Chondrocyte (in vitro differentiated cells): Measurements from ENCODE around the gene PIP4K2C. TPM values are rescaled to one million over a fixed set of nuclear protein-coding genes. Genes with fewer than 3 reads are reported as not detected.
"Not testable (repeated sequence)": the region's sequence is repeated elsewhere in the genome, so short reads cannot be mapped to it uniquely, and the experiment has no call there.

Source experiments
- DNase-seq: peaks from one replicate; pipeline ENCODE4 v3.0.0; 2021; ENCODE audit warnings: mixed read lengths, low spot score
- H3K27ac Mint-ChIP-seq: one replicate; pipeline ENCODE4 v1.8.0; 2021; ENCODE audit warnings: mild to moderate bottlenecking, moderate library complexity, mixed read lengths; ENCODE audit not compliant: unreplicated experiment
- H3K27me3 Mint-ChIP-seq: 2 replicates; pipeline ENCODE4 v1.8.0; 2021; ENCODE audit warnings: low read depth, mixed read lengths
- H3K36me3 Mint-ChIP-seq: 2 replicates; pipeline ENCODE4 v1.8.0; 2021; ENCODE audit warnings: low read depth, mixed read lengths
- H3K4me1 Mint-ChIP-seq: 2 replicates; pipeline ENCODE4 v1.8.0; 2021; ENCODE audit warnings: low read depth, mild to moderate bottlenecking, mixed read lengths
- H3K4me3 Mint-ChIP-seq: one replicate; pipeline ENCODE4 v1.8.0; 2021; ENCODE audit warnings: mild to moderate bottlenecking, moderate library complexity, mixed read lengths; ENCODE audit not compliant: unreplicated experiment
- H3K9me3 Mint-ChIP-seq: 2 replicates; pipeline ENCODE4 v1.8.0; 2021; ENCODE audit warnings: low read depth, mixed read lengths
- CTCF ChIP-seq: fragments of 200-600 bp; sonication (generic); IDR thresholded peaks from 2 replicates; pipeline ENCODE4 v1.5.0; 2021; ENCODE audit warnings: antibody characterized with exemption, mild to moderate bottlenecking, moderate library complexity
- total RNA-seq: library from RNA; stranded (reverse); gene quantifications from 3 replicates; pipeline ENCODE4 v1.2.1, GENCODE V29; 2021

The PIP4K2C gene
- total RNA-seq, 1 donor from 2014 or later = 33.1 TPM

GRCh38 chr12:57641699-57642442 is 50.9 kb downstream of the PIP4K2C start:
- Mint-ChIP-seq H3K27ac (no peak overlapping the region), H3K27me3 (peaks cover 29% of the 10 kb centered on the region), H3K9me3 (peaks cover 3% of the 10 kb centered on the region), H3K4me1 (no peaks in the 10 kb centered on the region), H3K4me3 (no peak overlapping the region), H3K36me3 (no peaks in the 10 kb centered on the region)
- no peak for TF ChIP-seq CTCF
- DNase-seq = no peak

- not testable (repeated sequence) for H3K4me1 Mint-ChIP-seq, H3K27ac Mint-ChIP-seq, H3K36me3 Mint-ChIP-seq, H3K4me3 Mint-ChIP-seq, H3K9me3 Mint-ChIP-seq, DNase-seq, H3K27me3 Mint-ChIP-seq
Measured at GRCh38 chr12:57645990-57646658, 55.1 kb downstream of the PIP4K2C start.

GRCh38 chr12:57646659-57647049 is 55.7 kb downstream of the PIP4K2C start:
- H3K27ac Mint-ChIP-seq, H3K36me3 Mint-ChIP-seq, DNase-seq, H3K4me3 Mint-ChIP-seq, H3K4me1 Mint-ChIP-seq, H3K9me3 Mint-ChIP-seq, H3K27me3 Mint-ChIP-seq: not testable (repeated sequence)

Other genes with a start within 250 kb of the PIP4K2C start
- gene R3HDM2, start 160.1 kb upstream of the PIP4K2C start, total RNA-seq = 43.4 to 61.8 TPM (median 46.5 TPM) in 3 replicates
- not detected in 3 replicates for gene INHBC, start 156.4 kb upstream of the PIP4K2C start, total RNA-seq
- gene INHBE, start 135.9 kb upstream of the PIP4K2C start, total RNA-seq = 0.77 to 8.5 TPM (median 8.4 TPM) in 3 replicates
- gene GLI1, start 131.4 kb upstream of the PIP4K2C start, total RNA-seq = 6.2 to 8.3 TPM (median 6.8 TPM) in 3 replicates
- gene ARHGAP9, start 111.3 kb upstream of the PIP4K2C start, total RNA-seq = 2.9 to 3.1 TPM in 2 of 3 replicates, not detected in the other
- 176 to 350 TPM (median 331 TPM) in 3 replicates for gene MARS1, start 103.1 kb upstream of the PIP4K2C start, total RNA-seq
- gene DDIT3, start 70.7 kb upstream of the PIP4K2C start, total RNA-seq = 9.6 to 79.1 TPM (median 79.0 TPM) in 3 replicates
- gene MBD6, start 68.4 kb upstream of the PIP4K2C start, total RNA-seq = 66.9 to 86.5 TPM (median 78.4 TPM) in 3 replicates
- gene DCTN2, start 44.0 kb upstream of the PIP4K2C start, total RNA-seq = 104 to 117 TPM (median 112 TPM) in 3 replicates
- 2.6 to 5.1 TPM (median 3.5 TPM) in 3 replicates for gene KIF5A, start 41.1 kb upstream of the PIP4K2C start, total RNA-seq
- 29.8 to 30.3 TPM (median 30.1 TPM) in 3 replicates for gene DTX3, start 13.6 kb downstream of the PIP4K2C start, total RNA-seq
- gene ARHGEF25, start 20.2 kb downstream of the PIP4K2C start, total RNA-seq = 29.0 to 30.6 TPM (median 29.5 TPM) in 3 replicates
- 20.8 to 21.8 TPM (median 21.4 TPM) in 3 replicates for gene B4GALNT1, start 42.0 kb downstream of the PIP4K2C start, total RNA-seq
- 284 to 337 TPM (median 290 TPM) in 3 replicates for gene OS9, start 102.9 kb downstream of the PIP4K2C start, total RNA-seq
- 1.9 to 3.1 TPM (median 1.9 TPM) in 3 replicates for gene AGAP2, start 147.6 kb downstream of the PIP4K2C start, total RNA-seq
- 21.2 to 29.3 TPM (median 21.5 TPM) in 3 replicates for gene TSPAN31, start 153.8 kb downstream of the PIP4K2C start, total RNA-seq
- 136 to 140 TPM (median 139 TPM) in 3 replicates for gene CDK4, start 161.1 kb downstream of the PIP4K2C start, total RNA-seq
- gene MARCHF9, start 163.9 kb downstream of the PIP4K2C start, total RNA-seq = 17.3 to 22.1 TPM (median 21.8 TPM) in 3 replicates
- 2.1 to 3.2 TPM (median 2.3 TPM) in 3 replicates for gene CYP27B1, start 175.9 kb downstream of the PIP4K2C start, total RNA-seq
- gene METTL1, start 180.9 kb downstream of the PIP4K2C start, total RNA-seq = 25.2 to 33.6 TPM (median 26.8 TPM) in 3 replicates
- 13.0 to 14.8 TPM (median 13.6 TPM) in 3 replicates for gene EEF1AKMT3, start 181.4 kb downstream of the PIP4K2C start, total RNA-seq
- gene TSFM, start 191.6 kb downstream of the PIP4K2C start, total RNA-seq = 17.8 to 21.3 TPM (median 19.9 TPM) in 3 replicates
- gene AVIL, start 227.5 kb downstream of the PIP4K2C start, total RNA-seq = 4.8 to 6.0 TPM (median 5.6 TPM) in 3 replicates